WTC11 (cell line): ENCODE measurements around the gene PAPSS1.

ENCODE experiments used
- AFF4 ChIP-seq: sonication (generic); formaldehyde crosslinking; IDR thresholded peaks from 2 replicates; pipeline ENCODE4 v1.8.1; 2023; ENCODE audit warnings: mild to moderate bottlenecking, missing genetic modification reagents, borderline replicate concordance
- CTCF ChIP-seq: fragments of 200-600 bp; IDR thresholded peaks from 2 replicates; pipeline ENCODE4 v1.8.0; 2022; ENCODE audit warnings: antibody characterized with exemption
- KAT7 ChIP-seq: sonication (generic); formaldehyde crosslinking; IDR thresholded peaks from 2 replicates; pipeline ENCODE4 v1.8.1; 2023; ENCODE audit warnings: missing genetic modification reagents, mild to moderate bottlenecking, borderline replicate concordance
- PRRX2 ChIP-seq: fragments of 250-450 bp; sonication (Bioruptor Pico); IDR thresholded peaks from 2 replicates; pipeline ENCODE4 v1.8.0; 2021; ENCODE audit warnings: mild to moderate bottlenecking
- ZNF121 ChIP-seq: sonication (generic); formaldehyde crosslinking; IDR thresholded peaks from 2 replicates; pipeline ENCODE4 v1.8.0; 2023; ENCODE audit warnings: missing genetic modification reagents

- no peak for TF ChIP-seq ZNF121 (CRISPR knock-in tag)
- no peak for TF ChIP-seq KAT7 (CRISPR knock-in tag)
- no peak for TF ChIP-seq PRRX2 (CRISPR knock-in tag)
- TF ChIP-seq AFF4 (CRISPR knock-in tag), result no peak
- no peak for TF ChIP-seq CTCF
Measured at GRCh38 chr4:107631560-107631959, 88.5 kb downstream of the PAPSS1 start.
